HG02623 (cell line): Measurements from ENCODE around the gene MAP3K8.
"Not testable (repeated sequence)": the region's sequence is repeated elsewhere in the genome, so short reads cannot be mapped to it uniquely, and the experiment has no call there.

Experiments used
- ATAC-seq: cut with Tn5 transposase; IDR thresholded peaks from one replicate; pipeline ENCODE4 v1.9.1; 2021; ENCODE audit warnings: moderate library complexity; ENCODE audit not compliant: unreplicated experiment

Gene MAP3K8

GRCh38 chr10:30445711-30446110 lies 11.7 kb downstream of the MAP3K8 start:
- ATAC-seq: no peak

GRCh38 chr10:30447125-30447799 lies 13.3 kb downstream of the MAP3K8 start:
- ATAC-seq: no peak

GRCh38 chr10:30448092-30448491 lies 14.1 kb downstream of the MAP3K8 start:
- ATAC-seq: no peak

GRCh38 chr10:30453764-30454527 lies 20.0 kb downstream of the MAP3K8 start:
- no peak for ATAC-seq

GRCh38 chr10:30454744-30455510 lies 20.9 kb downstream of the MAP3K8 start:
- ATAC-seq: no peak

- ATAC-seq: peak; percentile 51
These were observed 21.8 kb downstream of the MAP3K8 start for GRCh38 chr10:30455816-30456215.

- peak; percentile 66 for ATAC-seq
These were observed 22.3 kb downstream of the MAP3K8 start for GRCh38 chr10:30456266-30456665.

- no peak for ATAC-seq
These were observed 25.3 kb downstream of the MAP3K8 start for GRCh38 chr10:30459283-30459682.

- no peak for ATAC-seq
These were observed 26.1 kb downstream of the MAP3K8 start for GRCh38 chr10:30460121-30460520.

- ATAC-seq: no peak
These were observed 28.5 kb downstream of the MAP3K8 start for GRCh38 chr10:30462513-30462912.

- ATAC-seq: no peak
These were observed 30.0 kb downstream of the MAP3K8 start for GRCh38 chr10:30463944-30464451.

- ATAC-seq: no peak
These were observed 30.7 kb downstream of the MAP3K8 start for GRCh38 chr10:30464675-30465074.

GRCh38 chr10:30466445-30466844 lies 32.5 kb downstream of the MAP3K8 start:
- ATAC-seq: no peak

- ATAC-seq: no peak
These were observed 33.8 kb downstream of the MAP3K8 start for GRCh38 chr10:30467651-30468338.

- no peak for ATAC-seq
These were observed 38.6 kb downstream of the MAP3K8 start for GRCh38 chr10:30472414-30473155.

GRCh38 chr10:30475515-30475914 lies 41.5 kb downstream of the MAP3K8 start:
- ATAC-seq: not testable (repeated sequence)

GRCh38 chr10:30476511-30477155 lies 42.6 kb downstream of the MAP3K8 start:
- no peak for ATAC-seq

GRCh38 chr10:30479513-30479912 lies 45.5 kb downstream of the MAP3K8 start:
- ATAC-seq: not testable (repeated sequence)

GRCh38 chr10:30481603-30482002 lies 47.6 kb downstream of the MAP3K8 start:
- ATAC-seq: no peak

GRCh38 chr10:30488316-30488715 lies 54.3 kb downstream of the MAP3K8 start:
- no peak for ATAC-seq
